ENCODE measurements around the gene IGFALS. TPM values are rescaled to one million over a fixed set of nuclear protein-coding genes. Genes with fewer than 3 reads are reported as not detected.

The IGFALS gene
- total and polyA plus RNA-seq, 9 donors: 0.20 to 1.8 (median 0.50) TPM; not detected in 1

- Histone ChIP-seq H3K36me3 (no peaks in the 10 kb centered on the region), H3K4me3 (no peak overlapping the region), H3K27ac (no peak overlapping the region), H3K4me1 (ENCODE audit: insufficient read depth) (no peaks in the 10 kb centered on the region), H3K9me3 (no peaks in the 10 kb centered on the region), H3K27me3 (no peaks in the 10 kb centered on the region)
- intact Hi-C loops (cut with DNase I): no loop called here
- TF ChIP-seq, protein P1, sequence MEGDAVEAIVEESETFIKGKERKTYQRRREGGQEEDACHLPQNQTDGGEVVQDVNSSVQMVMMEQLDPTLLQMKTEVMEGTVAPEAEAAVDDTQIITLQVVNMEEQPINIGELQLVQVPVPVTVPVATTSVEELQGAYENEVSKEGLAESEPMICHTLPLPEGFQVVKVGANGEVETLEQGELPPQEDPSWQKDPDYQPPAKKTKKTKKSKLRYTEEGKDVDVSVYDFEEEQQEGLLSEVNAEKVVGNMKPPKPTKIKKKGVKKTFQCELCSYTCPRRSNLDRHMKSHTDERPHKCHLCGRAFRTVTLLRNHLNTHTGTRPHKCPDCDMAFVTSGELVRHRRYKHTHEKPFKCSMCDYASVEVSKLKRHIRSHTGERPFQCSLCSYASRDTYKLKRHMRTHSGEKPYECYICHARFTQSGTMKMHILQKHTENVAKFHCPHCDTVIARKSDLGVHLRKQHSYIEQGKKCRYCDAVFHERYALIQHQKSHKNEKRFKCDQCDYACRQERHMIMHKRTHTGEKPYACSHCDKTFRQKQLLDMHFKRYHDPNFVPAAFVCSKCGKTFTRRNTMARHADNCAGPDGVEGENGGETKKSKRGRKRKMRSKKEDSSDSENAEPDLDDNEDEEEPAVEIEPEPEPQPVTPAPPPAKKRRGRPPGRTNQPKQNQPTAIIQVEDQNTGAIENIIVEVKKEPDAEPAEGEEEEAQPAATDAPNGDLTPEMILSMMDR (IDR thresholded peaks at IDR 0.05): no peak
- TF ChIP-seq POLR2A (IDR thresholded peaks at IDR 0.05): no peak
- no peak for TF ChIP-seq EP300 (IDR thresholded peaks at IDR 0.05)
- 94 to 95% (median 95%) methylated on average over 29 of the region's 29 CpGs for WGBS, 3 donors
- DNase-seq: no peak
Measured at GRCh38 chr16:1749152-1750117, 44.1 kb downstream of the IGFALS start.

- Histone ChIP-seq H3K36me3 (no peaks in the 10 kb centered on the region), H3K27me3 (no peaks in the 10 kb centered on the region), H3K27ac (no peak overlapping the region), H3K4me1 (ENCODE audit: insufficient read depth) (no peaks in the 10 kb centered on the region), H3K9me3 (no peaks in the 10 kb centered on the region), H3K4me3 (no peak overlapping the region)
- 79 to 87% (median 83%) methylated on average over 10 to 11 of the region's 11 CpGs for WGBS, 3 donors
- intact Hi-C loops (cut with DNase I): no loop called here
- TF ChIP-seq, protein P1 (IDR thresholded peaks at IDR 0.05): no peak
- no peak for TF ChIP-seq POLR2A (IDR thresholded peaks at IDR 0.05)
- TF ChIP-seq EP300 (IDR thresholded peaks at IDR 0.05): no peak
- no peak for DNase-seq
Measured at GRCh38 chr16:1747934-1748333, 45.6 kb downstream of the IGFALS start.

DNA sequence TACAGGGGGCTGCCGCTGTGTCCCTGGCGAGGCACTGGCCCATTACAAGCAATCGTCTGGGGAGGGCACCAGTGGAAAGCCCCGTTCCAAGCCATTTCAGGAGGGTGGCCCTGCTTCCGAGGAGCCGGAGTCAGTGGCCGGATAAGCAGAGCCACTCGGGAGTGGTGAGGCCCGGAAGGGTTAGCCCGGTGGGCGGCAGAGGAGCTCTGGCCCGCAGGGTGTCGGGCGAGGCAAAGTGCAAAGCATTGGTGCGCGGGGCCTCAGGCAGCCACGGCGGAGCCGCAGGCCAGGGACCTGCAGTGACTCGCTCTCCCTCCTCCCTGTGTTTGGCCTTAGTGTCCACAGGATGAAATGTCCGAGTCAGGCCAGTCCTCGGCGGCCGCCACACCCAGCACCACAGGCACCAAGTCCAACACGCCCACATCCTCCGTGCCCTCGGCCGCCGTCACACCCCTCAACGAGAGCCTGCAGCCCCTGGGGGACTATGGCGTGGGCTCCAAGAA, 46.8 kb downstream of the IGFALS start:
- H3K27me3 ChIP-seq: no peaks in the 10 kb centered on the region
- H3K9me3 ChIP-seq: no peaks in the 10 kb centered on the region
- intact Hi-C loops (cut with DNase I): no loop called here
- no peak overlapping the region for H3K4me3 ChIP-seq
- H3K36me3 ChIP-seq: no peaks in the 10 kb centered on the region
- TF ChIP-seq, protein P1 (IDR thresholded peaks at IDR 0.05): no peak
- TF ChIP-seq POLR2A (IDR thresholded peaks at IDR 0.05) (no peak), EP300 (IDR thresholded peaks at IDR 0.05) (no peak)
- no peak overlapping the region for H3K27ac ChIP-seq
- no peak for DNase-seq
- H3K4me1 ChIP-seq (ENCODE audit: insufficient read depth): no peaks in the 10 kb centered on the region
- WGBS, 3 donors: 91 to 94% (median 93%) methylated on average over 27 to 31 of the region's 31 CpGs

GRCh38 chr16:1745900-1746692, 47.4 kb downstream of the IGFALS start:
- no peaks in the 10 kb centered on the region for H3K36me3 ChIP-seq
- WGBS, 3 donors: 84 to 90% (median 88%) methylated on average over 29 of the region's 29 CpGs
- H3K4me3 ChIP-seq: no peak overlapping the region
- H3K9me3 ChIP-seq: no peaks in the 10 kb centered on the region
- H3K27ac ChIP-seq: no peak overlapping the region
- no peaks in the 10 kb centered on the region for H3K4me1 ChIP-seq (ENCODE audit: insufficient read depth)
- TF ChIP-seq EP300 (IDR thresholded peaks at IDR 0.05) (no peak), POLR2A (IDR thresholded peaks at IDR 0.05) (no peak)
- TF ChIP-seq, protein P1 (IDR thresholded peaks at IDR 0.05): no peak
- intact Hi-C loops (cut with DNase I): no loop called here
- no peaks in the 10 kb centered on the region for H3K27me3 ChIP-seq
- no peak for DNase-seq

Measured in ovary (tissue), 9 donors.